Measurements from ENCODE around the gene EXTL1.

EXTL1 gene

GRCh38 chr1:26035203-26035958 lies 13.8 kb downstream of the EXTL1 start:
- DNase-seq (ENCODE audit: low read depth), result peak; percentile 91
- no peak for TF ChIP-seq CTCF (IDR thresholded peaks at IDR 0.05; ENCODE audit: insufficient read depth, low read depth, low read length, missing control alignments)
- H3K4me3 ChIP-seq (ENCODE audit: low read depth, low read length), result peak overlapping the region; percentile 92

DNA sequence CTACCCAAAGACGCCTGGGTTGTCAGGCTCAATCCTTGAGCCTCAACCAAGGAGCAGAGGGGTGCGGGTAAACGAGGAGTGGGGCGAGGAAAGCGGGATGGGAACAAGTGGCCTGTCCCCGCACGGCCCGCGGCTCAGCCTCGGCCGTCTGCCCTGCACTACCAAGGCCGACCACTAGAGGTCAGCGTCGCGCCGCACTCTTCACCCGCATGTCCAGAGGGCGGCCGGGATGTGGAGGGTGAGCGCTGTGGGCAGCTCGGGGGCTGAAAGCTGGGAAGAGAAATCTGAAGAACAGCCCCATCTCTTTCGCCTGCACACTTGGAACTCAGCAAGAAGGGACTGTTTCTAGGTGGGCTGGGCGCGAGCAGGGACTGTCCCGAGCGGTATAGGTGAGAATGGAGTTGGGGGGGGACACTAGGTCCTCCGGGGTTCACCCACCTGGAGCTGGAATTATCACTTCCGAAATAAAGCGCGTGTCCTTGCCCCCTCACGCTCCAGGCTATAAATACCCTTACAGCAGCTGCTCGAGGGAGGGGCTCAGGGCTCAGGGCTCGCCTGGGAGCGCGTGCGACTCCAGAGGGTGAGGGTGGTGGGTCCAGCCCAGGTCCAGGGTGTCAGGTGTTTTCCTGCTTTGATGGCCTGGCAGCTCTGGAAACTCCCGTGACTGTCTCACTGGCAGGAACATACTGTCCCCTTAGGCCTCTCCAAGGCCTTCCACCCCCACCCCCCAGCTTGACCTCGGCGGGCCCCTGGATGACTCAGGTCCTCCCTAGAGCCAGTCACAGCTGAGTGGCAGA lies 14.6 kb downstream of the EXTL1 start:
- H3K4me3 ChIP-seq (ENCODE audit: low read depth, low read length), result peak overlapping the region; percentile 92
- peak; percentile 99 for TF ChIP-seq CTCF (IDR thresholded peaks at IDR 0.05; ENCODE audit: insufficient read depth, low read depth, low read length, missing control alignments)
- peak; percentile 70 for DNase-seq (ENCODE audit: low read depth)

GRCh38 chr1:26036756-26037281 lies 15.2 kb downstream of the EXTL1 start:
- no peak overlapping the region for H3K4me3 ChIP-seq (ENCODE audit: low read depth, low read length)
- TF ChIP-seq CTCF (IDR thresholded peaks at IDR 0.05; ENCODE audit: insufficient read depth, low read depth, low read length, missing control alignments), result no peak

DNA sequence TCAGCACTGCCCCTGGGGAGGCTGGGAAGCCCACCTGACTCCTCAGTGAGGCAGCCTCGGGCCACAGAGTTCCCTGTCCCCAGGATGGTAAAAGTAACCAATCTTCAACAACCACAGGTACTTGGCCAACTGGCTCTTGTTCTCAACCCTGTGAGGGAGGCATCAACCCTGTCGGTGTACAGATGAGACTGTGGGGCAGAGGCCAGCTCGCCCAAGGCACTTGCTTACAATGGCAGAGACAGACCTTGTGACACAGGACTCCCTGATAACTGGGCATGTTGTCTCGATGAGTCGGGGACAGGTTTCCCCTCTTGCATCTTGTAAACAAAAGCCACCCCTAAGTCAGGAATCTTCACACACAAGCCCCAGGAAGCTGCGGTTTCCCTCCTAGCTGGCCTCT lies 16.3 kb downstream of the EXTL1 start:
- no peak for TF ChIP-seq CTCF (IDR thresholded peaks at IDR 0.05; ENCODE audit: insufficient read depth, low read depth, low read length, missing control alignments)
- DNase-seq (ENCODE audit: low read depth), result no peak
- H3K4me3 ChIP-seq (ENCODE audit: low read depth, low read length), result no peak overlapping the region

More at GRCh38 chr1:26036756-26037281, 15.2 kb downstream of the EXTL1 start:
- no peak for DNase-seq (ENCODE audit: low read depth)

GRCh38 chr1:26038477-26038876 lies 16.9 kb downstream of the EXTL1 start:
- DNase-seq (ENCODE audit: low read depth), result no peak
- no peak for TF ChIP-seq CTCF (IDR thresholded peaks at IDR 0.05; ENCODE audit: insufficient read depth, low read depth, low read length, missing control alignments)
- no peak overlapping the region for H3K4me3 ChIP-seq (ENCODE audit: low read depth, low read length)

- DNase-seq (ENCODE audit: low read depth), result no peak
- TF ChIP-seq CTCF (IDR thresholded peaks at IDR 0.05; ENCODE audit: insufficient read depth, low read depth, low read length, missing control alignments), result no peak
- H3K4me3 ChIP-seq (ENCODE audit: low read depth, low read length), result no peak overlapping the region
Observed at GRCh38 chr1:26038904-26039303, 17.3 kb downstream of the EXTL1 start.
